H9 (cell line): ENCODE measurements around the gene RNF215. TPM values are rescaled to one million over a fixed set of nuclear protein-coding genes. Genes with fewer than 3 reads are reported as not detected.
A peak's percentile ranks its signal among the peaks of the same experiment; 100 is the strongest.

Source experiments
- DNase-seq: peaks from one replicate; pipeline ENCODE4 v3.0.0-alpha.2; 2017
- H2AFZ ChIP-seq: one replicate; pipeline ENCODE4 v1.6.1; 2013; ENCODE audit warnings: mild to moderate bottlenecking, low read length, control low read depth, moderate library complexity
- H2AK5ac ChIP-seq: 2 replicates; pipeline ENCODE4 v1.6.1; 2013; ENCODE audit warnings: low read length, control low read depth, mixed read lengths; ENCODE audit not compliant: insufficient read length
- H2BK120ac ChIP-seq: one replicate; pipeline ENCODE4 v1.6.1; 2013; ENCODE audit warnings: low read depth, mild to moderate bottlenecking, low read length, control low read depth, inconsistent platforms; ENCODE audit not compliant: poor library complexity, severe bottlenecking
- H2BK12ac ChIP-seq: 2 replicates; pipeline ENCODE4 v1.6.1; 2013; ENCODE audit warnings: low read length, control low read depth, mixed read lengths, low read depth; ENCODE audit not compliant: insufficient read length
- H2BK15ac ChIP-seq: 2 replicates; pipeline ENCODE4 v1.6.1; 2013; ENCODE audit warnings: low read depth, low read length, control low read depth
- H2BK20ac ChIP-seq: one replicate; pipeline ENCODE4 v1.6.1; 2013; ENCODE audit warnings: low read depth, mild to moderate bottlenecking, low read length, control low read depth, inconsistent platforms; ENCODE audit not compliant: poor library complexity, severe bottlenecking
- H2BK5ac ChIP-seq: 2 replicates; pipeline ENCODE4 v1.6.1; 2013; ENCODE audit warnings: low read length, control low read depth, mixed read lengths; ENCODE audit not compliant: insufficient read length
- H3K14ac ChIP-seq: 2 replicates; pipeline ENCODE4 v1.6.1; 2013; ENCODE audit warnings: low read length, control low read depth; ENCODE audit not compliant: insufficient read depth
- H3K18ac ChIP-seq: 2 replicates; pipeline ENCODE4 v1.6.1; 2013; ENCODE audit warnings: low read depth, mild to moderate bottlenecking, mixed read lengths, low read length, control low read depth; ENCODE audit not compliant: insufficient read length
- H3K23ac ChIP-seq: 2 replicates; pipeline ENCODE4 v1.6.1; 2013; ENCODE audit warnings: low read length, control low read depth, mixed read lengths, low read depth; ENCODE audit not compliant: insufficient read length
- H3K23me2 ChIP-seq: 2 replicates; pipeline ENCODE4 v1.6.1; 2013; ENCODE audit warnings: low read depth, mild to moderate bottlenecking, mixed read lengths, low read length, control low read depth; ENCODE audit not compliant: insufficient read length, poor library complexity, severe bottlenecking
- H3K27ac ChIP-seq: 2 replicates; pipeline ENCODE4 v1.5.1; 2013; ENCODE audit warnings: low read length, control low read depth, mixed read lengths, low read depth; ENCODE audit not compliant: insufficient read length
- H3K27me3 ChIP-seq: 2 replicates; pipeline ENCODE4 v1.6.1; 2013; ENCODE audit warnings: low read length, control low read depth, inconsistent platforms; ENCODE audit not compliant: insufficient read depth
- H3K4ac ChIP-seq: 2 replicates; pipeline ENCODE4 v1.6.1; 2013; ENCODE audit warnings: low read depth, mild to moderate bottlenecking, control low read depth, inconsistent platforms, low read length, moderate library complexity
- H3K4me1 ChIP-seq: 2 replicates; pipeline ENCODE4 v1.6.1; 2013; ENCODE audit warnings: low read length, control low read depth, inconsistent platforms; ENCODE audit not compliant: insufficient read depth
- H3K4me2 ChIP-seq: 2 replicates; pipeline ENCODE4 v1.6.1; 2013; ENCODE audit warnings: low read length, control low read depth, mixed read lengths; ENCODE audit not compliant: insufficient read length, insufficient read depth
- H3K56ac ChIP-seq: 2 replicates; pipeline ENCODE4 v1.6.1; 2013; ENCODE audit warnings: low read depth, mild to moderate bottlenecking, mixed read lengths, low read length, control low read depth; ENCODE audit not compliant: insufficient read length
- H3K79me1 ChIP-seq: 2 replicates; pipeline ENCODE4 v1.6.1; 2013; ENCODE audit warnings: low read depth, mild to moderate bottlenecking, moderate library complexity, low read length, control low read depth, inconsistent platforms; ENCODE audit not compliant: insufficient read depth, poor library complexity, severe bottlenecking
- H3K79me2 ChIP-seq: 2 replicates; pipeline ENCODE4 v1.6.1; 2013; ENCODE audit warnings: low read length, control low read depth, inconsistent platforms; ENCODE audit not compliant: insufficient read depth
- H3K9ac ChIP-seq: 2 replicates; pipeline ENCODE4 v1.6.1; 2013; ENCODE audit warnings: low read length, control low read depth, mixed read lengths; ENCODE audit not compliant: insufficient read length; ENCODE audit errors: extremely low read depth
- H3K9me3 ChIP-seq: one replicate; pipeline ENCODE4 v1.6.1; 2013; ENCODE audit warnings: low read depth, low read length, inconsistent platforms; ENCODE audit not compliant: control insufficient read depth
- H3T11ph ChIP-seq: one replicate; pipeline ENCODE4 v1.6.1; 2013; ENCODE audit warnings: mild to moderate bottlenecking, low read length, control low read depth, inconsistent platforms
- H4K20me1 ChIP-seq: one replicate; pipeline ENCODE4 v1.6.1; 2013; ENCODE audit not compliant: control insufficient read depth, insufficient read length, insufficient read depth
- H4K5ac ChIP-seq: 2 replicates; pipeline ENCODE4 v1.6.1; 2013; ENCODE audit warnings: low read depth, mild to moderate bottlenecking, mixed read lengths, low read length, control low read depth; ENCODE audit not compliant: insufficient read length
- H4K8ac ChIP-seq: replicated peaks from 2 replicates; pipeline ENCODE4 v1.6.1; 2013; ENCODE audit warnings: low read length, control low read depth, mixed read lengths, low read depth; ENCODE audit not compliant: insufficient read length
- H4K91ac ChIP-seq: 2 replicates; pipeline ENCODE4 v1.6.1; 2013; ENCODE audit warnings: low read depth, mild to moderate bottlenecking, moderate library complexity, mixed read lengths, low read length, control low read depth; ENCODE audit not compliant: insufficient read length
- H3K27ac Mint-ChIP-seq, 3 experiments: 2 replicates in 2 of 3; 3 replicates in 1 of 3; pipeline ENCODE4 v1.8.0; 2020 to 2021; ENCODE audit warnings: mixed read lengths in 3 of 3, mild to moderate bottlenecking in 1 of 3, moderate library complexity in 1 of 3
- H3K27me3 Mint-ChIP-seq: 2 replicates; pipeline ENCODE4 v1.8.0; 2021; ENCODE audit warnings: low read depth, mild to moderate bottlenecking, moderate library complexity, mixed read lengths
- H3K36me3 Mint-ChIP-seq, 3 experiments: 2 replicates in 2 of 3; 3 replicates in 1 of 3; pipeline ENCODE4 v1.8.0; 2020 to 2021; ENCODE audit warnings: low read depth in 3 of 3, mixed read lengths in 3 of 3; ENCODE audit not compliant: insufficient read depth in 1 of 3
- H3K4me1 Mint-ChIP-seq, 2 experiments: 2 replicates each; pipeline ENCODE4 v1.8.0; 2020; ENCODE audit warnings: mixed read lengths in 2 of 2
- H3K4me3 Mint-ChIP-seq, 2 experiments: 2 replicates in 1 of 2; 3 replicates in 1 of 2; pipeline ENCODE4 v1.8.0; 2020 to 2021; ENCODE audit warnings: mild to moderate bottlenecking in 2 of 2, mixed read lengths in 2 of 2, moderate library complexity in 1 of 2
- H3K9me3 Mint-ChIP-seq, 2 experiments: 2 replicates in 1 of 2; 3 replicates in 1 of 2; pipeline ENCODE4 v1.8.0; 2020; ENCODE audit warnings: mild to moderate bottlenecking in 2 of 2, mixed read lengths in 2 of 2, moderate library complexity in 1 of 2
- WGBS: extraction: QIAGEN DNeasy Blood & Tissue Kit; methylation state at CpG from one replicate; pipeline ENCODE4 v1.1.7; 2013; ENCODE audit warnings: missing lambda C conversion rate, low lambda C conversion rate, mixed read lengths; ENCODE audit not compliant: insufficient read length; ENCODE audit errors: extremely low coverage; 5-methylcytosine and 5-hydroxymethylcytosine counted together
- total RNA-seq: library from RNA; stranded (reverse); gene quantifications from 2 replicates; pipeline ENCODE4 v1.2.1, GENCODE V29; 2021
- TF ChIP-seq, protein P1 (sequence below): fragments of 200-600 bp; sonication (generic); conservative IDR thresholded peaks from 3 replicates; pipeline ENCODE4 v1.8.0; 2021; ENCODE audit warnings: antibody characterized with exemption, mild to moderate bottlenecking

The RNF215 gene
- total RNA-seq, 1 experiment from 2014 or later: 24.5 TPM

GRCh38 chr22:30423959-30424533, 36.8 kb upstream of the RNF215 start:
- no peak overlapping the region for H3K18ac ChIP-seq
- H3K27ac ChIP-seq: peak overlapping the region; percentile 29
- H3T11ph ChIP-seq: no peak overlapping the region
- no peaks in the 10 kb centered on the region; the same call in 1 of the 2 replicates for H3K79me2 ChIP-seq
- H3K36me3 Mint-ChIP-seq: peaks cover 14 to 43% (median 41%) of the 10 kb centered on the region in 3 experiments
- H2BK12ac ChIP-seq: no peak overlapping the region
- no peak overlapping the region for H2BK120ac ChIP-seq
- peaks cover 21% of the 10 kb centered on the region for H3K23me2 ChIP-seq
- H4K5ac ChIP-seq: no peak overlapping the region
- no peaks in the 10 kb centered on the region for H4K20me1 ChIP-seq
- H2AFZ ChIP-seq: no peak overlapping the region
- H3K9ac ChIP-seq: no peak overlapping the region
- H3K4me2 ChIP-seq: peak overlapping the region; percentile 83
- H3K27me3 Mint-ChIP-seq: no peaks in the 10 kb centered on the region; the same call in 1 of the 2 replicates
- no peaks in the 10 kb centered on the region for H3K79me1 ChIP-seq
- H3K27ac Mint-ChIP-seq: peak overlapping the region; percentile 96 to 98 (median 98); a peak in 6 of 7 replicates
- no peak overlapping the region for H3K14ac ChIP-seq
- peaks cover 7% of the 10 kb centered on the region; the same call in 1 of the 2 replicates for H3K4me1 ChIP-seq
- no peak overlapping the region for H4K91ac ChIP-seq
- H3K23ac ChIP-seq: no peak overlapping the region
- H3K9me3 Mint-ChIP-seq: no peaks in the 10 kb centered on the region
- no peaks in the 10 kb centered on the region for H3K27me3 ChIP-seq
- no peak overlapping the region for H4K8ac ChIP-seq
- no peaks in the 10 kb centered on the region for H3K9me3 ChIP-seq
- no peak overlapping the region for H3K4ac ChIP-seq
- no peak overlapping the region for H2BK15ac ChIP-seq
- peaks cover 31 to 37% of the 10 kb centered on the region in 2 experiments for H3K4me1 Mint-ChIP-seq
- no peak overlapping the region for H2BK5ac ChIP-seq
- TF ChIP-seq, protein P1, sequence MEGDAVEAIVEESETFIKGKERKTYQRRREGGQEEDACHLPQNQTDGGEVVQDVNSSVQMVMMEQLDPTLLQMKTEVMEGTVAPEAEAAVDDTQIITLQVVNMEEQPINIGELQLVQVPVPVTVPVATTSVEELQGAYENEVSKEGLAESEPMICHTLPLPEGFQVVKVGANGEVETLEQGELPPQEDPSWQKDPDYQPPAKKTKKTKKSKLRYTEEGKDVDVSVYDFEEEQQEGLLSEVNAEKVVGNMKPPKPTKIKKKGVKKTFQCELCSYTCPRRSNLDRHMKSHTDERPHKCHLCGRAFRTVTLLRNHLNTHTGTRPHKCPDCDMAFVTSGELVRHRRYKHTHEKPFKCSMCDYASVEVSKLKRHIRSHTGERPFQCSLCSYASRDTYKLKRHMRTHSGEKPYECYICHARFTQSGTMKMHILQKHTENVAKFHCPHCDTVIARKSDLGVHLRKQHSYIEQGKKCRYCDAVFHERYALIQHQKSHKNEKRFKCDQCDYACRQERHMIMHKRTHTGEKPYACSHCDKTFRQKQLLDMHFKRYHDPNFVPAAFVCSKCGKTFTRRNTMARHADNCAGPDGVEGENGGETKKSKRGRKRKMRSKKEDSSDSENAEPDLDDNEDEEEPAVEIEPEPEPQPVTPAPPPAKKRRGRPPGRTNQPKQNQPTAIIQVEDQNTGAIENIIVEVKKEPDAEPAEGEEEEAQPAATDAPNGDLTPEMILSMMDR: no peak
- no peak overlapping the region for H3K56ac ChIP-seq
- no peak overlapping the region for H2AK5ac ChIP-seq
- peak; percentile 99 for DNase-seq
- no peak overlapping the region for H2BK20ac ChIP-seq
- H3K4me3 Mint-ChIP-seq: peak overlapping the region; percentile 87 to 93
- WGBS: no CpG with 5 or more reads among the region's 31 CpGs
